ENCODE results near the gene KIF26B.

The KIF26B gene

DNA sequence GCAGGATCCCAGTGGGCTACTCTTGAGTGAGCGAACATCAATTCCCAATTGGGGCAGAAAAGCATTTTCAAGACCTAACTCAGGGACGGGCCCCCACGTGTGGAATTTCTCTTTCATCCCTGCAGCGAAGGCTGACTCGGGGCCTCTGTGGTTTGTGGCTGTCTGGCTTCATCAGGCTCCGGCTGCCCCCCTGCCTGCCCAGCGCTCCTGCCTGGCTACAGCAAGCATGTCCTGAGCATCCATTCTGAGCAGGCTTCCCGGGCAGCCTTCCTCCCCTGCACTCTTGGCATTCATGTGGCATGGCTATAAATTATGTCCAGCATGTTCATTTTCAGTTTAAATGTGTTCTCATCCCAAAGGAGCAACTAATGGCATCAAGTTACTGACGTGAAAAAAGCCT, 588.1 kb downstream of the KIF26B start:
- Mint-ChIP-seq H3K36me3 (peaks cover 27% of the 10 kb centered on the region), H3K4me3 (no peak overlapping the region), H3K9me3 (peaks cover 14% of the 10 kb centered on the region), H3K27ac (no peak overlapping the region), H3K4me1 (no peaks in the 10 kb centered on the region), H3K27me3 (no peaks in the 10 kb centered on the region)

GRCh38 chr1:245748240-245748639, 593.5 kb downstream of the KIF26B start:
- Mint-ChIP-seq H3K4me3 (no peak overlapping the region), H3K36me3 (peaks cover 54% of the 10 kb centered on the region), H3K27me3 (no peaks in the 10 kb centered on the region), H3K4me1 (no peaks in the 10 kb centered on the region), H3K27ac (no peak overlapping the region), H3K9me3 (peaks cover 5% of the 10 kb centered on the region)

- Mint-ChIP-seq H3K4me1 (no peaks in the 10 kb centered on the region), H3K9me3 (peaks cover 5% of the 10 kb centered on the region), H3K4me3 (no peak overlapping the region), H3K27me3 (no peaks in the 10 kb centered on the region), H3K36me3 (peaks cover 58% of the 10 kb centered on the region), H3K27ac (no peak overlapping the region)
These were observed 593.9 kb downstream of the KIF26B start for GRCh38 chr1:245748646-245749045.

- Mint-ChIP-seq H3K4me3 (no peak overlapping the region), H3K27me3 (no peaks in the 10 kb centered on the region), H3K27ac (no peak overlapping the region), H3K36me3 (peaks cover 58% of the 10 kb centered on the region), H3K9me3 (peaks cover 5% of the 10 kb centered on the region), H3K4me1 (no peaks in the 10 kb centered on the region)
These were observed 594.3 kb downstream of the KIF26B start for GRCh38 chr1:245749053-245749452.

GRCh38 chr1:245750261-245750660, 595.5 kb downstream of the KIF26B start:
- H3K27me3 Mint-ChIP-seq, result no peaks in the 10 kb centered on the region
- no peak overlapping the region for H3K27ac Mint-ChIP-seq
- H3K36me3 Mint-ChIP-seq, result peaks cover 54% of the 10 kb centered on the region
- peaks cover 5% of the 10 kb centered on the region for H3K9me3 Mint-ChIP-seq
- H3K4me1 Mint-ChIP-seq, result no peaks in the 10 kb centered on the region
- no peak overlapping the region for H3K4me3 Mint-ChIP-seq

DNA sequence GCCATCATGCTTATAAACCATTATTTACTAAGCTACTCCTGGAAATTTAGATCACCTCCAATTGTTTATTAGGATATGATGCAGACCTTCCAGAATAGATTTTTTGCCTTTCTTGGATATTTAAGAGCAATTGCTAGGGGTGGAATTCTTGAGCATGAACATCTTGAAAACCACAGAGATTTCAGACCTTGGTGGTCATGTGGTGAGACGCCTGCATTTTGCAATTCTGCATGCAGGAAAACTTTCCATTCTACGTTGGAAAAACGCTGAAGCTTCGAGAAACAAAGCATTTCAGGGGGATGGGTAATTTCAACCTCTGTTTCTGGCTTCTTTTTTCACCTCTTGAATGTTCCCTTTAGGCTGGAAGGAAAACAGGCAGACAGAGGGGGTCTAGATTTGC, 596.3 kb downstream of the KIF26B start:
- H3K4me3 Mint-ChIP-seq, result no peak overlapping the region
- H3K9me3 Mint-ChIP-seq, result peaks cover 13% of the 10 kb centered on the region
- no peaks in the 10 kb centered on the region for H3K27me3 Mint-ChIP-seq
- H3K27ac Mint-ChIP-seq, result no peak overlapping the region
- peaks cover 54% of the 10 kb centered on the region for H3K36me3 Mint-ChIP-seq
- no peaks in the 10 kb centered on the region for H3K4me1 Mint-ChIP-seq

DNA sequence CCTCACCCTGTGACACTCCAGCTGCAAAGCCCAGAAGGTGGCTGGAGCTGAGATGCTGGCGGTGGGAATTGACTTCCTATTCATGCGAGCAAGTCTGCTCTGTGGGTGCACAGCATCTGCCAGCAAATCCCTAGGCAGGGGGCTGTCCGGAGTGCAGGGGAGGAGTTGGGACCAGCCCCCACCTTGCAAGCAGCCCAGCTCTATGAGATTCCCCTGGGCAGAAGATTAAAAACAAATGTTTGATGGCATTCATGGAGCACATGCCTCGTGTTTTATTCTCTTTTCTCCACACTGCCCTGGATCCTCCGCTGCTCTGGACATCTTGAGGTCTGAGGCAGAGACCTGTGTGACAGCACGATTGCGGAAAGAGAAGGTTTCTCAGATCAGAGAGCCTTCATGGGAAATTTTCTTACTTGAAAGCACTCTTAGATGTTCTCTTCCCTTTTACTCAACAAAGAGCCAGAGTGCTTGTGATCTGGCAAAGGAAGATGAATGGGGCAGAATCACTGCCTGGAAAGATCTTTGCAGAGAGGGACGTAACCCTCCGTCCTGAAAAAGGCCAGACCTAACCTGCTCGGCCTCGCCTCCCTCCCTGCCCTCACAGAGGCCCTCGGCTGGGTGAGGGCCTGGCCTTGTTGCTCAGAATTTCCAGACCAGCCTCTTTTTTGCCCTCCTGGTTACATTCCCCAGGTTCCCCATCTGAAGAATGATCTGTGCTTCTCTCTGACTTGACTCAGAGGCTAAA, 597.1 kb downstream of the KIF26B start:
- Mint-ChIP-seq H3K36me3 (peaks cover 54% of the 10 kb centered on the region), H3K4me3 (no peak overlapping the region), H3K27ac (no peak overlapping the region), H3K4me1 (no peaks in the 10 kb centered on the region), H3K27me3 (no peaks in the 10 kb centered on the region), H3K9me3 (peaks cover 18% of the 10 kb centered on the region)

GRCh38 chr1:245752561-245752960, 597.8 kb downstream of the KIF26B start:
- no peak overlapping the region for H3K4me3 Mint-ChIP-seq
- peaks cover 23% of the 10 kb centered on the region for H3K9me3 Mint-ChIP-seq
- H3K4me1 Mint-ChIP-seq, result no peaks in the 10 kb centered on the region
- no peak overlapping the region for H3K27ac Mint-ChIP-seq
- no peaks in the 10 kb centered on the region for H3K27me3 Mint-ChIP-seq
- peaks cover 50% of the 10 kb centered on the region for H3K36me3 Mint-ChIP-seq

GRCh38 chr1:245753807-245754206, 599.0 kb downstream of the KIF26B start:
- no peak overlapping the region for H3K27ac Mint-ChIP-seq
- H3K27me3 Mint-ChIP-seq, result no peaks in the 10 kb centered on the region
- peaks cover 46% of the 10 kb centered on the region for H3K36me3 Mint-ChIP-seq
- peaks cover 35% of the 10 kb centered on the region for H3K9me3 Mint-ChIP-seq
- H3K4me1 Mint-ChIP-seq, result no peaks in the 10 kb centered on the region
- no peak overlapping the region for H3K4me3 Mint-ChIP-seq

DNA sequence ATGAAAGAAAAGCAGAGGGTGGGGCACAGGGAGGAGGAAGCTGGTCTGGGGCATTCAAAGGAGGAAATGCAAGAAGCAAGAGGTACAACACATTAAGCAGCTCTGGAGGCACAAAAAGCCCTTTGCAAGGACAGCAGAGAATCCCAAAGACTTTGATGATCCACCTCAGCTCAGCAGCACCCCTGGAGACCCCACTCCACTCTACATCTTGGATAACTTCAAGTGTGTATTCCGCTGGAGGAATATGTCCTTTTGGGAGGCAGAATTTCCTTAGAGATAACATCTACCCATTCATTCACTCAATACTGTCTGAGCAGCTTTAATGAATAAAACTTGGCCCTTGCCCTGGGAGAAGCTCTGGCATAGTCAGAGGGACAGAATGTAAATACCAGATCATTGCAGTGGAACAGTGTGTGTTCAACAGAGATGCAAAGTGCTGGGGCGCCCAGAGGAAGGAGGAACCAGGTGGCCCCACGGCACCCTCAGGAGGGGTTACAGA, 599.7 kb downstream of the KIF26B start:
- H3K36me3 Mint-ChIP-seq, result peaks cover 47% of the 10 kb centered on the region
- H3K27ac Mint-ChIP-seq, result no peak overlapping the region
- H3K27me3 Mint-ChIP-seq, result no peaks in the 10 kb centered on the region
- no peak overlapping the region for H3K4me3 Mint-ChIP-seq
- H3K4me1 Mint-ChIP-seq, result no peaks in the 10 kb centered on the region
- peaks cover 38% of the 10 kb centered on the region for H3K9me3 Mint-ChIP-seq

All from activated naive CD4-positive, alpha-beta T cell treated with anti-CD3 and anti-CD28 coated beads, Interleukin-2, amount 50 U/mL, for 24 hours (primary cell).